GM18867 (cell line): ENCODE measurements around the gene SPRING1.
"Not testable (repeated sequence)": the region's sequence is repeated elsewhere in the genome, so short reads cannot be mapped to it uniquely, and the experiment has no call there.

Experiments
- ATAC-seq: cut with Tn5 transposase; IDR thresholded peaks from one replicate; pipeline ENCODE4 v1.9.1; 2021; ENCODE audit warnings: mild to moderate bottlenecking, moderate library complexity; ENCODE audit not compliant: unreplicated experiment

SPRING1 gene

GRCh38 chr12:116742787-116743186 lies 4.9 kb upstream of the SPRING1 start:
- ATAC-seq: not testable (repeated sequence)

DNA sequence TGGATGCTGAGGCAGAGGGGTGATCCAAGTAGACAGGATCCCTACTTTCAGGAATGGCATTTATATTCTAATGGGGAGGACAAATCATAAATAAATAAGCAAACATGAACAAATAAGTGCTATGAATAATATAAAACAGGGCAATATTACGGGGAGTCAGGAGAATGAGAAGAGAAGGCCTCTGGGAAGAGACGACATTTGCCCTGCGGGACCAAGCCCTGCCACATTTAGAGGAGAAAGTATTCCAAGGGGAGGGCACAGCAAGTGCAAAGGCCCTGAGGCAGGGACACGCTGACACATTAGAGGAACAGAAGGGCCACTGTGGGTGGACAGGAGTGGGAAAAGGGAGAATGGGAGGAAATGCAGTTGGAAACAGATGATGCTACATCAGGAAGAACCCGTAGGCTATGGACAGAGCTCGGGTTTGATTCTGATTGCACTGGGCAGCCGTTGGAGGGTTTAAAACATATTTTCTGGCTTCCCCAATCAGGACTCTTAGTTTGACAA lies 1.6 kb upstream of the SPRING1 start:
- no peak for ATAC-seq

DNA sequence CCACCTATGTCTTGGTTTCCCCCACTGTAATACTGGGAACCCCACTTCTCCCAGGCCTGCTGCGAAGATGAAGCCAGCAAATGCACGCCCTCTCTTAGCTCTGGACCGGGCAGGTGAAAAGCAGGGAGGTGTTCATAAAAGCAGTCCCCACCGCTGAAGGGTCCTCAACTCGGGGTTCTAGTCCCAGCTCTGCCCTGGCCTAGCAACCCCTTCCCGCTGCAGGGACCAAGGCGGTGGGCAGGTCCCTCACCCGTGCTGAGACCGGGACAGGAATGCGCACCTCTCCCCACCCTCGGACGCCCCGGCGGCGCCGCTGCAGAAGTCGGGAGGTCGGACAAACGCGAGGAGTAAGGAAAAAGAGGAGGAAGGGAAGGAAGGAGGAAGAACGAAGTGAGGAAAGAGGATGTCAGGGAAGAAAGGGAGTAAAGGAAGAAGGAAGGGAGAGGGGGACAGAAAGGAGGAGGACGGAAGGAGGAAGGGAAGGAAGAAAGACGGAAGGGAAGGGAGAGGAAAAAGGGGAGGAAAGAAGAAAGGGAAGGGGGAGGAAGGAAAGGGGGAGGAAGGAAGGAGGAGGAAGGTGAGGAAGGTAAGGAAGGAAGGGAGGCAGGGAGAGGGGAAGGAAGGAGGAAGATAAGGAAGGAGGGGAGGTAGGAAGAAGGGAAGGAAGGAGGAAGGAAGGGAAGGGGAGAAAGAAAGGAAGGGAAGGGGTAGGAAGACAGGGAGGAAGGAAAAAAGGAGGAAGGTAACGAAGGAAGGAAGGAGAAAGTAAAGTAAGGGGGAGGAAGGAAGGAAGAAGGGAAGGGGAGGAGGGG lies 701 bp downstream of the SPRING1 start:
- ATAC-seq: no peak

GRCh38 chr12:116735951-116736599 lies 1.8 kb downstream of the SPRING1 start:
- ATAC-seq: no peak

- ATAC-seq: no peak
Observed at GRCh38 chr12:116735084-116735483, 2.8 kb downstream of the SPRING1 start.

- ATAC-seq: no peak
Observed at GRCh38 chr12:116734156-116734768, 3.6 kb downstream of the SPRING1 start.

- no peak for ATAC-seq
Observed at GRCh38 chr12:116731801-116732200, 6.1 kb downstream of the SPRING1 start.

DNA sequence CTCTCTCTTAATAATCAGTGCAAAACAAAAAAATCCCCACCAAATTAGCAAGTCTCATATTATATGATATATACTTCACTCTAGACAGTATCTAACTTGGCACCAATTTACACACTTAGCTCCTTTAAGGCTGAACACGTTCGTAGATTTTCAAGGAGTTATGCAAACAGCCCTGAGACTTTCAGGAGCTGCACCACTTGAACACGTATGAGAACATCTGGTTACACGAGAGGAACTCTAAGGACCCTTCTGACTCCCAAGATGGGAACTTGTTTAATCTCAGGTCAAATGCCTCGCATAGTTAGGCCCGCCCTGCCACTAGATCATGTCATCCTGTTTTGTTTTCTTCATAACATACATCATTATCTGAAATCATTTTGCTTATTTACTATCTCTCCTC lies 10.0 kb downstream of the SPRING1 start:
- ATAC-seq: no peak

- no peak for ATAC-seq
Observed at GRCh38 chr12:116727261-116727660, 10.6 kb downstream of the SPRING1 start.

DNA sequence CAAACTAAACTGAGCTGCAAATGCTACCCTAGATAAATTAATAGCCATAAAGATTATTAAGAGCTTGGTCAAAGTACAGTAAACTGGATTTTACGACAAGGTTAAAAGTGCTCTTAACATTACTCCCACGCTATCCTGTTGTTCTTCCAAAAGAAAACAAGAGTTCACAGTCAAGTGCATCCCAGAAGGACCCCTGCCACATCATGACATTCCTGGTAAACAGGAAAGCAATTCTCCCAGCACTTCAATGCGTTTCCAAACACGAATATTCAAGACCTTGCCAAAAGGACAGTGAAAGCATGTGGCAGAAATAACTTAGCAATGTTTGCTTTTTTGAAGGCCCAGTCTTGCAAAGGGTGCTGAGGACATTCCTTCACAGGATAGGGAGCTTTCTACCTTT lies 11.2 kb downstream of the SPRING1 start:
- ATAC-seq: no peak

DNA sequence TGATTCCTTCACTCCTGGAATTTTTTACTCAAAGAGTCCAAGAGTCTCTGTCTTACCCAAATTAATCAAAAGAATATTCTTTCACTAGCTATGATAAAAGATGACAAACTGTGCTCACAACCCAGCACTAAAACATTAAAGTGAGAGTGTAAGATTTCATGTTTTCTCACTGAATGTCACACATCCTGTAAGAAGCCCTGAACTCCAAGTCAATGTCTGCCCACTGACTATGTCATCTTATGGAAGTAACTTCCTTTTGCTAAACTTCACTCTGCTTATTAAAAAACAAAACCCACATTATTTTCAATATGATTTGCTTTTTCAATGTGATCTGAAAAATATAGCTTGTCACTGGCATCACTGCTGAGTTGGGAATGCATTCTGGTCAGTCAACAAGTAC lies 15.6 kb downstream of the SPRING1 start:
- no peak for ATAC-seq

- ATAC-seq: no peak
Observed at GRCh38 chr12:116719731-116720528, 17.9 kb downstream of the SPRING1 start.

GRCh38 chr12:116718655-116719454 lies 19.0 kb downstream of the SPRING1 start:
- no peak for ATAC-seq

GRCh38 chr12:116717466-116718437 lies 20.1 kb downstream of the SPRING1 start:
- ATAC-seq: no peak

DNA sequence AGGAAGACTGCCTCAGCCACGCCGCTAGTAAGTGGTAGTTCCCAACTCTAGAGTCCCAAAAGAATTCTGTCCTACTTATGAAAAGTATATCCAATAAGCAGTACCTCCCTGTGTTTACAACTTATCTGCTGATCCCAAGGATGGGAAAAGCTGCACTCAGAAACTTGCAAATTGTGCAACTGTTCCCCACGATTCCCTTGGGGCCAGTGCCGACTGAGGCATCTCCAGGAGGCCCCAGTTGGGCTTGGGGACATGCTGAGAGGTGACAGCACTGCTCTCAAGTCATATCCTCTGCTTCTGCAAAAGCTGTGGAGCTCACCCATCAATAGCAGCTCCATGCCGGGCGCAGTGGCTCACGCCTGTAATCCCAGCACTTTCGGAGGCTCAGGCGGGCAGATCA lies 23.7 kb downstream of the SPRING1 start:
- no peak for ATAC-seq

DNA sequence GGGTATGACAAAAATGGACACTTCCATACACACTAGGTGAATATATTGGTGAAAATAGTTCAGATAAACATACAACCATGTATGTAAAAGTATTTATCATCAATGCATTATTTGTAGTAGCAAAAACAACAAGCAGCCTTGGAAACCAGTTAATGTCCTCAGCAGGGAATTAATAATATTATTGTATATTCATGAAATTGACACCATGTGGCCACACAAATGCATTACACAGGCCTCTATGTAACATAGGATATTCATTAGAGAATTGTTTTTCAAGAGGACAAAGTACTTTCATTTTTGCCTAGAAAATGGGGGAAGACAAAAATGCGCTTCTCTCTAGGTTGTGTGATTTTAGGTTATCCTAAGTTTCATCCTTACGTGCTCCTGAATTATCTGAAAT lies 24.3 kb downstream of the SPRING1 start:
- no peak for ATAC-seq

DNA sequence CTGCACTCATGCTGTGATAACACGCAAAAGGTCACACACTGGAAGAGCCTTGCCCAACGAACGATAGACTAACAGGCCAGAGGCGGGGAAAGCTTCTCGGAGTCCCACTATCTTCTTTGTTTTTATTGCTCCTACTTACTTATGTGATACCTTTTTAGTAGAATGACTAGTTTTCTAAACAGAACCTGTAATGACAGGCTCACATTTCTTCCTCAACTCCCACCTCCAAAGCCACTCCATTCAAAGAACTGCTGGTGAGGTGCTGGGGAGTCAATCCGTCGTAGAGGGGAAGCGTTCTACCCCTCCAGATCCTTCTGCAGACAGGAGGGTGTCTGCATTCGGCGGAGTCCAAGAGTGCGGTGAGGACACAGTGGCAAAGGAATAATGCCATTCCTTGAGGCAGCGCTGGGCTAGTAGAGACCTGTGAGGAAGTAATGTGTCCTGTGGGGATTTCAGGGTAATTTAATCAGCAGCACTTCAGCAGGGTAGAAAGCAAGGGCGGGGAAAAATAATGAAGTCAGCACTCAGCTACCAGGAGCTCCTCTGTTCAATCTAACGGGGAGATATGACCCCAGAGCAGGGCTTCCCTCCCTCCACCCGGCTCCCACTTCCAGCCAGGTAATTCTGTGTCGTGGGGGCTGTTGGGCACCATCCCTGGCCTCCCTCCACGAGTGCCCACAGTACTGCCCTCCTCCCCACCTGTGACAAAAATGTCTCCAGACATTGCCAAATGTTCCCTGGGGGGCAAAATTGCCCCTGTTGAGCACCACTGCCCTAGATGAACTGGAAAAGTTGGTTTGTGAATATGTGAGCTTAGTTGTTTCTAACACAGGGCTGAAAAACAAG lies 25.2 kb downstream of the SPRING1 start:
- no peak for ATAC-seq
